Loucy (cell line): Measurements from ENCODE around the gene PAX7.

ENCODE experiments used
- CTCF ChIP-seq: fragments of 200-600 bp; sonication (generic); conservative IDR thresholded peaks from 2 replicates; pipeline ENCODE4 v1.5.1; 2014; ENCODE audit warnings: mild to moderate bottlenecking, antibody characterized with exemption, low read length
- EZH2phosphoT487 ChIP-seq: fragments of 200-600 bp; IDR thresholded peaks from 2 replicates; pipeline ENCODE4 v1.6.1; 2018; ENCODE audit warnings: antibody characterized with exemption, mild to moderate bottlenecking, moderate library complexity, borderline replicate concordance

- no peak for TF ChIP-seq CTCF
- no peak for TF ChIP-seq EZH2phosphoT487
Measured at GRCh38 chr1:18739408-18739807, 108.8 kb downstream of the PAX7 start.
